Measurements from ENCODE around the gene PACC1.

- TF ChIP-seq CTCF (IDR thresholded peaks at IDR 0.05): no peak
- TF ChIP-seq POLR2A (IDR thresholded peaks at IDR 0.05): no peak
These were observed 47.8 kb downstream of the PACC1 start for GRCh38 chr1:212366901-212367300.

All from breast epithelium (tissue), 3 donors.